GM19372 (cell line): ENCODE results near the gene MLLT10.

Experiments used
- ATAC-seq: cut with Tn5 transposase; IDR thresholded peaks from one replicate; pipeline ENCODE4 v1.9.1; 2021; ENCODE audit warnings: mild to moderate bottlenecking, low read depth, moderate library complexity; ENCODE audit not compliant: unreplicated experiment

Gene MLLT10

DNA sequence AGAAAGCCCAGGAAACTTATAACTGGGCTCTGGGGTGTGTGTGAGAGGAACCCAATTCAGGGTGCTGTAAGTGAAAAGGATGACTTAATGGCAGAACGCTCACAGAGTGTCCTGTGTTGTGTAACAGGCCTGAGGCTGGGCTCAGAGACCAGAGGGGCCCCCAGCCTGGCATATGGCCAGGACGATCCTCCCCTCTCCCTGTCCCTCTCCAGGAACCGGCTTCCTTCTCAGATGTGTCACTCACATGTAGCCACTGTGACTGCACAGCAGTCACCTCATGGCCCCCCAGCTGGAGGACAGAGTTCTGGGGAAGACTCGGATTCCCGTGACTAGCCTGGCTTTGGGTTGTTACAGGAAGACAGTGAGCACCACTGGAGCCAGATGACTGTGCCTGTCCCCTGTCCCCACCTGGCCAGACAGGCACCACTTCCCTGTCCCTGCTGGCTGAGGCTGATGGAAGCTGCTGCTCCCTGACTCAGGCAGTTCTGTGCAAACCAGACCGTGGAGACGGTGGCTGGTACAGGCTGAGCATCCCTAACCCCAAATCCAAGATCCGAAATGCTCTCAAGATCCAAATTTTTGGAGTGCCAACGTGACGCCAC, 220.5 kb downstream of the MLLT10 start:
- ATAC-seq: no peak

DNA sequence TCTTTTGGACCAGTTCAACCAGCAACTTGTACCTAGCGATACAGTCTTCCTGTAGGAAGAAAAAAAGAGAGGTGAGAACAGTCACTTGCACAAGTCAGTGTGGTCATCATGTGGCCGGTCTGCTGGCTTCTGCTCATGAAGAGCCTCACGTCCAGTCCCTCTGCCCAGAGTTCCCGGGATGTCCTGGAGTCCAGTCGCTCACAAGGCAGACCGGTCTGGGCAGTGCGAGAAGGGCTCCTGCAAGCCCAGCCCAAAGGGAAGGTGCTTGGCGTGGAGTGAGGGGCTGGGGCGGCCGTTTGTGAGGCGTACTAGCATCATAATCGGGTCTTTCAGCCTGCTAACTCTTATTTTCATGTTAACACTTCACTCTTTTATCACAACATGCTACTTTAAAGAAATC, 222.7 kb downstream of the MLLT10 start:
- no peak for ATAC-seq

DNA sequence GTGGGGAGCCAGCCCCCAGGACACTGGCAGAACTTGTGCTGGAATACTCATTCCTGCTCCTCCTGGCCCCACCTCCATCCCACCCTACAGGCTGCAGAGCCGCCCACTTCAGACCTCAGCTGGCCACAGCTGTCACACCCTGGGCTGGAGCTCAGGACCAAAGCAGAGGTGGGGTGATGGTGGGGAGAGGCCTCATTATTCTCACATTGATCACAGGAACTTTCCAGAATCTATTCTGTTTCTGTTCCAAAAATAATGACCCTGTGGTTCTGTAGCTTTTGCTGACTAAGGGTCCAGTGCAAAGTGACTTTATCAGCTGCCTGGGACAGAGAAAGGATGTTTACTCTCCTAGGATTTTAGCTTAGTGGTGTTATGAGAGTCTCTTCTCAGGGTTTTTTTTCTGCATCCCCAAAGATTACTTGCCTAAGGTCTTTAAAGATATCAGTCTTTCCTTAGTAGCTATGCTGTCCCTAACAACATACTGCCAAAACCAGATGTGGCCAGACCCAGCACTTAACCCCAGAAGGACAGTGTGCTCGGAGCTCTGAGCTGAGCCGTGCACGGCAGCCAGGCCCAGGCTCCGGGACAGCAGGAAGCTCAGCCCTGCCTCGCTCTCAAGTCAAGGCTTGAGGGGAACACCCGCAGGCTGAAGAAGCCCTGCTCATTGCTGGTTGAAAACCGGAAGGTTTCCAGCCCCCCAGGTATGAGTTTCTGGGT, 223.3 kb downstream of the MLLT10 start:
- ATAC-seq: no peak

DNA sequence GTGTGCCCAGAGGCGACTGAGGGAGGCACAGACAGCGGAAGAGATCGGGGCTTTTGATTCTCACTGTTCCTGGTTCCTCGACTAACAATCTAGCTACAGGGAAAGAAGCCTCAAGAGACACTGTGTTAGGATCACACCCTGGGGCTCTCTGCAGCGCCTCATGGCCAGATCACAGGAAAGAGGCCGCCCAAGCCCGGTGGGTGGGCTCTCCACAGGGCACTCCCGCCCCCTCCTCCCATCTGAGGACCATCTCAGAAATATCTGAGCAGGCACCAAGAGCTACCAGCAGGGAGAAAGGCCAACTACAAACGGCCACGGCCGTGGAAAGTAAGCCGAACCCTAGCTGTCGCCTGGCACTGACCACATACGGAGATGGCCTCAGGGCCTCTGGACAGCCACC, 224.2 kb downstream of the MLLT10 start:
- no peak for ATAC-seq

DNA sequence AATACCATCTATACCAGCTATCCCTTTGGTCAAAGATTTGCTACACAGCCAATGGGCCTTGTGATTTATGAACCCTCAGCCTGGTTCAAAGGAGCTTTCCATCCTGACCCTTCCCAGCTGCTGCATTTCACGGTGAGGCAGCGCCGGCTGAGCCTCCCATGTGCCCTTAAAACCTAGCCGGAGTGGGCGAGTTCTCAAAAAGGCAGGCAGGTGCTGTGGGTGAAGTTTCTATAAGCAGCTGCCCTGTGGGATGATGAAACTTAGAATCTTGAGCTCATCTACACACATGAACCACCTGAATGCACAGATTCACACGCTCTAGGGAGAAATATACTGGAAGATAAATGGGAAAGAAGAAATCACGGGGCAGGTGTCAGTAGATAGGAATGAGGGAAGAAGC, 224.7 kb downstream of the MLLT10 start:
- no peak for ATAC-seq

DNA sequence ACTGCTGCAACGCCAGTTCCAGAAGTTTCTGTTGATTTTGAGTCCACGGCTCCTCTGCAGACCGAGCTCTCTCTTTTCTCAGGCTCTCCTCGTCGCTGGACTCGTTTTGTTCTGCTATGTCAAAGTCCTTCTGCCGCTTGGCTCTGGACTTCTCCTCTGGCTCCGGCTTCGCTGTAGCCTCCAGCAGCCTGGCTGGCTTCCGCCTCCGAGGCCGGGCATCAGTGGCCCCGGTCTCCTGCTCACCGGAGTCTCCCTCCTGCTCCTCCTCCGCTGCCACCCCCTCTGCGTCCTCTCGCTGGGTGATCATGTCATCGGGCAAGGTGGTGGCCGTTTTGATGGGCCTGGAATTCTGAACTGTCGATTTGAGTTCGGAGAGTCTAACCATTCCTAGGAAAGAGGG, 225.2 kb downstream of the MLLT10 start:
- no peak for ATAC-seq

DNA sequence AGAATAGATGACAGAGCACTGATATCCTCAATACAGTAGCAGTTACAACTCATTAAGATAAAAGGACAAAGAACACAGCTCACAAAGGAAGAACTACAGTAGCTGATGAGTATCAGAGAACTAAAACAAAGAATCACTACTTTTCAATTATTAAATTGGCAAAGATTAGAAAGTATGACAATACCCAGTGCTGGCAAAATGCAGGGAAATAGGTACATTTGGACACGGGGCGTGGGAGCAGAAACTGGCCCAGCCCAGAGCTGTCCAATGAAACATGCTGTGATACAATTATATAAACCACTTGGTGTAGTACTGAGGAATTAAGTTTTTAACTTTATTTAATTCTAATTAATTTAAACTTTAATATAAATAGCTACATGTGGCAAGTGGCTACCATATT, 226.3 kb downstream of the MLLT10 start:
- ATAC-seq: no peak

DNA sequence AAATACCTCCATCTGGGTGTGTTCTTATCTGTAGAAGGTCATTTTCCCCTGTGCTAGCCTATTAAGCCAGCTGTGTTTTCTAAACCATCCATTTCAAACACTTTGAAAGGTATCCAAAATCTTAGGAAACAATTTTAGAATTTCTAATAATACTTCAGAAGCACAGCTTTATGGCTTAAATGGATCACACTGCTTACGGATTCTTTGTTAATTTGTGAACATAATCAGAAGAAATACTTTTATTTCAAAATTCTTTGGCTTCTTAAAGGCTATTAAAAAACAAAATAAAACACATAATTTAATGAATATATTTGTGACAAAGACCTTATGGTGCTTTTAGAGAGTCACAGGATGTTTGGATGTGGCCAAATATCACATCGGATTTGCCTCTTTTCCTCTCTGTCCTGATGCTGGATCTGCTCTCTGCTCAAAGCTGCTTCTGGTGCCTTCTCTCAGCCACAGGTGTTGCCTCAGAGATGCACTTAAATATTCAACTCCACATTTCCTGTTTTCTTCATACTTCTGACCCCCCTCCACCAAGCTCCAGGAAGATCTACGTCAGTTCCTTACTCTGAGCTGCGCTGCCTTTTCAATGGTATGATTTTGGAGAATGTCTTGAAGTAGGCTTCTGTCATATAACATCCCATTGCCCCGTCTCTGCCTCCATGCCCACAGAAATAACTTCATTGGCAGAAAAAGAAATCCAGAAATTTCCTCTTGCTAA, 230.6 kb downstream of the MLLT10 start:
- ATAC-seq: no peak

DNA sequence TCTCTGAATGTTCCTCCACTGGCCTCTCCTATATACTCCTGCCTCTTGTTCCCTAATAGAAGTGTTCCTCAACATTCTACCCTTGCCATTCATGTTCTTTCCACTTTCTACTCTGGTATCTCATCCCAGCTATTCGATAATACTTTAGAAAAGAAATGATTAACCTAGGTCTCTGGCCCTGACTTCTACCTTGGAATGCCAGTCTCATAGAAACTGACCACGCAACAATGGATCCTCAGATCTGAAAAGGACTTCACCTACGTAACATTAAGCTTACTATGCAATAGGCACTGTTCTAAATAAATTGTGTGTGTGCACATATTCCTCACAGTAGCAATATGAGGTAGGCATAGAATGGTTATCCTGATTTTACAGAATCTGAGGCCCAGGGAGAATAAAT, 235.0 kb downstream of the MLLT10 start:
- ATAC-seq: no peak

DNA sequence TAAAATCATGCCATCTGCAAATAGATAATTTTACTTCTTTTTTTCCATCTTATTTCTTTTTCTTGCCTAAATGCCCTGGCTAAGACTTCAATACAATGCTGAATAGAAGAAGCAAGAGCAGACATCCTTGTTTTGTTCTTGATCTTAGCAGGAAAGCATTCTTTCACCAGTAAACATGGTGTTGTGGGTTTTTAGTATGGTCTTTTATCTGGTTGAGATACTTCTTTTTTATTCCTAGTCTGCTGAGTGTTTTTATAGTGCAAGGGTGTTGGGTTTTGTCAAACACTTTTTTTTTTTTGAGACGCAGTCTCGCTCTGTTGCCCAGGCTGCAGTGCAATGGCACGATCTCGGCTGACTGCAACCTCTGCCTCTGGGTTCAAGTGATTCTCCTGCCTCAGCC, 237.2 kb downstream of the MLLT10 start:
- ATAC-seq: no peak

DNA sequence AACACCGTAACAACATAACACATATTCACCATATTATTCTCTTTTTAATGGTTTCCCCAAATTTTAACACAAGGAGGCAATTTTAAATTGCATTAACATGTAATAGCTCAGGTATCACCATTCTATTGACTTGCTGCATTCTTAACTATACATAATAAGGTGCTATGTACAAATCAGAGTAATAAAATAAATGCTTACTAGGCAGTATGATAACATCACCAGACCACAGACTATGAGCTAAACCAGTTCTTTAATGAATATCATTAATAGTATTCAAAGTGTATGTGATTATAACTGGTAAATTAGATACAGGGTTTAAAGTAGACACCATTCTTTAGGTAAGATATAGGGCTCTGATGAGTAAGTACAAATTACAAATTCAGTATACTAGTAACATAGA, 242.9 kb downstream of the MLLT10 start:
- no peak for ATAC-seq

DNA sequence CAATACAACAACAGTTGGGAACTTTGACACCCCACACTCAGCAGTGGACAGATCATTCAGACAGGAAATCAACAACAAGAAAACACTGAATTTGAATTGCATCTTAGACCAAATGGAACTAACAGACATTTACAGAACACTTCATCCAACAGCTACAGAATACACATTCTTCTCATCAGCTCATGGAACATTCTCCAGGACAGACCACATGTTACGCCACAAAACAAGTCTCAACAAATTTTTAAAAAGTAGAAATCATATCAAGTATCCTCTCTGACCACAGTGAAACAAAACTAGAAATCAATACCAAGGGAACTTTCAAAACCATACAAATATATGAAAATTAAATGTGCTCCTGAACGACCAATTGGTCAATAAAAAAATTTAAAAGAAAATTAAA, 257.2 kb downstream of the MLLT10 start:
- no peak for ATAC-seq
